H1 (cell line): Measurements from ENCODE around the gene ATG5. TPM values are rescaled to one million over a fixed set of nuclear protein-coding genes. Genes with fewer than 3 reads are reported as not detected.

ENCODE experiments used
- CTCF ChIA-PET: fragments of 300-600 bp; sonication (Branson Sonifier 250); formaldehyde crosslinking; loops from one replicate; lab custom pipeline; 2021; ENCODE audit not compliant: partially characterized antibody; lab: Charles Lee
- POLR2A ChIA-PET: fragments of 300-600 bp; sonication (Branson Sonifier 250); formaldehyde crosslinking; loops from one replicate; lab custom pipeline; 2021; ENCODE audit warnings: inconsistent platforms; ENCODE audit not compliant: partially characterized antibody; lab: Charles Lee
- DNase-seq, 2 experiments: peaks; one replicate each; pipeline versions ENCODE4 v3.0.0 to v3.0.0-alpha.2; 2010 to 2022; ENCODE audit warnings: low spot score in 2 of 2, low read depth in 1 of 2, mixed read lengths in 1 of 2
- FAIRE-seq: peaks from 2 replicates; lab custom pipeline; 2011; peaks lifted over from hg19 to GRCh38; lab: Jason Lieb, UNC
- H2AFZ ChIP-seq: 2 replicates; pipeline ENCODE4 v1.8.1; 2012; ENCODE audit warnings: low read length, inconsistent platforms
- H2AK5ac ChIP-seq: 2 replicates; pipeline ENCODE4 v1.6.1; 2013; ENCODE audit warnings: low read depth, low read length
- H2BK120ac ChIP-seq: replicated peaks from 2 replicates; pipeline ENCODE3; 2013; ENCODE audit warnings: low read depth, low read length, inconsistent platforms
- H2BK12ac ChIP-seq: 2 replicates; pipeline ENCODE4 v1.6.1; 2013; ENCODE audit warnings: low read depth, low read length
- H2BK15ac ChIP-seq: 2 replicates; pipeline ENCODE4 v1.6.1; 2013; ENCODE audit warnings: low read length
- H2BK20ac ChIP-seq: 2 replicates; pipeline ENCODE4 v1.6.1; 2013; ENCODE audit warnings: low read length
- H2BK5ac ChIP-seq: 2 replicates; pipeline ENCODE4 v1.6.1; 2013; ENCODE audit warnings: low read depth, low read length
- H3K14ac ChIP-seq: 2 replicates; pipeline ENCODE4 v1.6.1; 2013; ENCODE audit warnings: inconsistent platforms; ENCODE audit not compliant: insufficient read length
- H3K18ac ChIP-seq: 2 replicates; pipeline ENCODE4 v1.6.1; 2013; ENCODE audit warnings: low read length; ENCODE audit errors: extremely low read depth
- H3K23ac ChIP-seq: 2 replicates; pipeline ENCODE4 v1.6.1; 2013; ENCODE audit warnings: inconsistent platforms; ENCODE audit not compliant: insufficient read length
- H3K23me2 ChIP-seq: 2 replicates; pipeline ENCODE4 v1.6.1; 2013; ENCODE audit warnings: low read depth, low read length
- H3K27ac ChIP-seq: 2 replicates; pipeline ENCODE4 v1.6.1; 2011; ENCODE audit warnings: low read depth, low read length, inconsistent platforms
- H3K27me3 ChIP-seq, 4 experiments: replicated peaks in 1 of 4; 1 replicate in 1 of 4; 2 replicates in 3 of 4; pipeline versions ENCODE4 v1.6.1 to v1.8.1; 2011 to 2013; ENCODE audit warnings: low read length in 3 of 4, mild to moderate bottlenecking in 3 of 4, inconsistent platforms in 2 of 4, mixed read lengths in 2 of 4, moderate library complexity in 1 of 4; ENCODE audit not compliant: control insufficient read depth in 3 of 4, insufficient read depth in 3 of 4; ENCODE audit errors: extremely low read depth in 1 of 4
- H3K36me3 ChIP-seq, 4 experiments: 2 replicates each; pipeline versions ENCODE4 v1.6.1 to v1.8.1; 2011 to 2013; ENCODE audit warnings: mild to moderate bottlenecking in 4 of 4, low read length in 3 of 4, moderate library complexity in 2 of 4, control low read depth in 1 of 4, inconsistent platforms in 1 of 4; ENCODE audit not compliant: insufficient read depth in 4 of 4, control insufficient read depth in 2 of 4
- H3K4ac ChIP-seq: replicated peaks from 2 replicates; pipeline ENCODE3; 2013; ENCODE audit warnings: low read length, low read depth, mixed read lengths, inconsistent platforms; ENCODE audit not compliant: insufficient read length
- H3K4me1 ChIP-seq, 4 experiments: replicated peaks in 1 of 4; 1 replicate in 1 of 4; 2 replicates in 3 of 4; pipeline versions ENCODE4 v1.6.1 to v1.8.1; 2011 to 2013; ENCODE audit warnings: low read length in 3 of 4, inconsistent platforms in 2 of 4, mixed read lengths in 1 of 4; ENCODE audit not compliant: insufficient read depth in 4 of 4, control insufficient read depth in 3 of 4
- H3K4me2 ChIP-seq, 2 experiments: 2 replicates each; pipeline versions ENCODE4 v1.6.1 to v1.8.1; 2011 to 2013; ENCODE audit warnings: low read depth in 2 of 2, low read length in 2 of 2, control low read depth in 1 of 2, inconsistent platforms in 1 of 2, mild to moderate bottlenecking in 1 of 2; ENCODE audit not compliant: insufficient read depth in 1 of 2
- H3K4me3 ChIP-seq, 4 experiments: fragments of 200-600, 300-600 bp in 1 of 4; sonication (generic), shearing (Covaris generic), sonication (Bioruptor Twin) in 1 of 4; 2 replicates each; pipeline versions ENCODE4 v1.5.1 to v1.8.1; 2011 to 2016; ENCODE audit warnings: low read length in 4 of 4, low read depth in 3 of 4, control low read depth in 2 of 4, inconsistent platforms in 2 of 4, mild to moderate bottlenecking in 2 of 4, mixed read lengths in 1 of 4, moderate library complexity in 1 of 4; ENCODE audit not compliant: insufficient read depth in 2 of 4; ENCODE audit errors: extremely low read depth in 1 of 4
- H3K56ac ChIP-seq: replicated peaks from 2 replicates; pipeline ENCODE3; 2013; ENCODE audit warnings: low read depth, mild to moderate bottlenecking, mixed read lengths, low read length, inconsistent platforms; ENCODE audit not compliant: insufficient read length
- H3K79me1 ChIP-seq: 2 replicates; pipeline ENCODE4 v1.6.1; 2013; ENCODE audit warnings: low read depth, low read length, control low read depth
- H3K79me2 ChIP-seq, 2 experiments: 2 replicates each; pipeline versions ENCODE4 v1.6.1 to v1.8.1; 2012 to 2013; ENCODE audit warnings: low read length in 2 of 2, mild to moderate bottlenecking in 2 of 2, inconsistent platforms in 1 of 2; ENCODE audit not compliant: insufficient read depth in 2 of 2, control insufficient read depth in 1 of 2
- H3K9ac ChIP-seq, 4 experiments: replicated peaks in 1 of 4; 1 replicate in 1 of 4; 2 replicates in 3 of 4; pipeline versions ENCODE4 v1.6.1 to v1.8.1; 2011 to 2013; ENCODE audit warnings: low read depth in 3 of 4, low read length in 3 of 4, control low read depth in 2 of 4, mild to moderate bottlenecking in 2 of 4, moderate library complexity in 2 of 4, inconsistent platforms in 1 of 4; ENCODE audit errors: extremely low read depth in 1 of 4
- H3K9me3 ChIP-seq, 2 experiments: 2 replicates each; pipeline versions ENCODE4 v1.6.1 to v1.8.1; 2012 to 2013; ENCODE audit warnings: mild to moderate bottlenecking in 2 of 2, moderate library complexity in 2 of 2, control low read depth in 1 of 2, inconsistent platforms in 1 of 2, low read depth in 1 of 2, low read length in 1 of 2, mixed read lengths in 1 of 2; ENCODE audit not compliant: insufficient read depth in 2 of 2
- H4K20me1 ChIP-seq, 2 experiments: replicated peaks in 1 of 2; 2 replicates each; pipeline versions ENCODE3 to v1.8.1; 2011 to 2013; ENCODE audit warnings: inconsistent platforms in 2 of 2, low read length in 2 of 2, mild to moderate bottlenecking in 1 of 2; ENCODE audit not compliant: insufficient read depth in 2 of 2, control insufficient read depth in 1 of 2
- H4K5ac ChIP-seq: 2 replicates; pipeline ENCODE4 v1.6.1; 2013; ENCODE audit warnings: low read length, low read depth, mixed read lengths, inconsistent platforms; ENCODE audit not compliant: insufficient read length
- H4K8ac ChIP-seq: 2 replicates; pipeline ENCODE4 v1.8.0; 2013; ENCODE audit warnings: mild to moderate bottlenecking, moderate library complexity, low read length, inconsistent platforms; ENCODE audit not compliant: insufficient read depth; ENCODE audit errors: extremely low read depth
- H4K91ac ChIP-seq: replicated peaks from 2 replicates; pipeline ENCODE3; 2013; ENCODE audit warnings: low read length, mixed read lengths, inconsistent platforms; ENCODE audit not compliant: insufficient read length
- CTCF ChIP-seq, 3 experiments: IDR thresholded peaks; 1 replicate in 2 of 3; 2 replicates in 1 of 3; pipeline versions ENCODE4 v1.5.1 to v1.6.1; 2011; ENCODE audit warnings: low read length in 3 of 3, mild to moderate bottlenecking in 3 of 3, inconsistent platforms in 2 of 3, low read depth in 1 of 3, moderate library complexity in 1 of 3; ENCODE audit not compliant: insufficient read depth in 1 of 3; ENCODE audit errors: control extremely low read depth in 1 of 3
- GTF2F1 ChIP-seq: IDR thresholded peaks from 2 replicates; pipeline ENCODE4 v1.6.1; 2012; ENCODE audit warnings: low read depth, low read length, improper control_type of control experiment, borderline replicate concordance
- RAD21 ChIP-seq, 2 experiments: IDR thresholded peaks in 1 of 2; conservative IDR thresholded peaks in 1 of 2; 2 replicates each; pipeline ENCODE4 v1.6.1; 2011; ENCODE audit warnings: low read depth in 2 of 2, low read length in 2 of 2, improper control_type of control experiment in 1 of 2, inconsistent platforms in 1 of 2, mild to moderate bottlenecking in 1 of 2, moderate library complexity in 1 of 2
- WGBS, 2 experiments: shearing (Covaris generic) in 1 of 2; methylation state at CpG; one replicate each; pipeline versions ENCODE4 v1.1.6 to v1.1.7; 2013 to 2015; ENCODE audit warnings: low lambda C conversion rate in 2 of 2, mixed read lengths in 2 of 2, inconsistent platforms in 1 of 2, low coverage in 1 of 2, missing lambda C conversion rate in 1 of 2; ENCODE audit not compliant: insufficient replicate concordance in 2 of 2, insufficient coverage in 1 of 2, insufficient read length in 1 of 2; ENCODE audit errors: extremely low coverage in 1 of 2, missing lambda C conversion rate in 1 of 2; 5-methylcytosine and 5-hydroxymethylcytosine counted together
- polyA plus RNA-seq, 7 experiments: library from polyadenylated mRNA; depleted of rRNA in 3 of 7; stranded (reverse) in 5 of 7; unstranded in 2 of 7; fragments of >200 nt in 5 of 7; fragments of 200-250 nt in 2 of 7; gene quantifications; 1 replicate in 5 of 7; 2 replicates in 1 of 7; 4 replicates in 1 of 7; pipeline versions ENCODE4 v1.2.1 to v1.2.3, GENCODE V29; 2011 to 2013; ENCODE audit warnings: missing spikeins in 2 of 7, mixed read lengths in 2 of 7
- total RNA-seq: library from RNA; stranded (reverse); fragmentation: NEBNext Ultra II Directional; extraction: Animal tissue kit (Norgen Biotek cat#: 25700); gene quantifications from 2 replicates; pipeline ENCODE4 v1.2.1, GENCODE V29; 2021

The ATG5 gene
- total and polyA plus RNA-seq, 2 of the 8 experiments (the other 6 are each of a cell fraction or from before 2014, with no cell fraction given), result 18.2 to 39.0 TPM

DNA sequence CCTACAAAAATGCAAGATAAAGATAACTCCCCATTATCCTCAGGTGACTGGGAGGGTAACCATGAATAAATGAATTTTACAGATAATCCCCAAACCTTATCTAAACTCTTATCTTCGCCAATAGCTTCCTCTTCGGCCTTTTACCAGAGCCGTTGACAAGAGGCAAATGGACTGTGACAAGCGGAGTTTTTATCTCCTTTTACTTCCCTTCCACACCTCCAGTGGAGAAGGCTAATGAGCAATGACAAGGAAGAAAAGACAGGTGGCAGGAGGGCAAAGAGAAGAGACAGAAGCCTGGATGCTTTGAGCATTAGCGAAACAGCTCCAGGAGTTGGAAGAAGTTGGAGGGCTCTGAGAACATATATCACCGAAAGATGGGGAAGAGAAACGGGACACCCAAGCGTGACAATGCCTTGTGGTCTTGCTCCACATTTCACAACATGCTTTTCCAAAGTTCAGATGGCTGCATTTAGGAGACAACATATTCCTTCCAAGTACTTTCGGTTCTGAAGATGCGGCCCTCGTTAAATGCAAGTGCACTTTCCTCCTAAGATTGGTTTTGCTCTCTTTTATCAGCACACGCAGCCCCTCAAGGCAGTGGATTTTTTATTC lies 170.2 kb downstream of the ATG5 start:
- H2AK5ac ChIP-seq, result no peak overlapping the region
- H2AFZ ChIP-seq, result no peak overlapping the region; the same call in 1 of the 2 replicates
- no peak overlapping the region for H3K14ac ChIP-seq
- H2BK5ac ChIP-seq, result peak overlapping the region; percentile 4; the same call in 1 of the 2 replicates
- no peaks in the 10 kb centered on the region for H3K79me2 ChIP-seq
- H3K4ac ChIP-seq, result no peak overlapping the region
- H3K27ac ChIP-seq, result no peak overlapping the region
- WGBS, 2 experiments, result 94% methylated on average over 12 of the region's 12 CpGs; no CpG with 5 or more reads in 1 of the 2 experiments
- H3K27me3 ChIP-seq, result no peaks in the 10 kb centered on the region; a peak in 1 of 7 replicates
- ChIA-PET POLR2A (interaction anchor here (0.9 to 1.5 kb wide), 3 partner anchors 8 to 170 kb away, joined by 3 to 4 read pairs (median 3); partner anchors contain the start of gene ATG5), CTCF (interaction anchor here (0.8 to 5.3 kb wide), 15 partner anchors 8 to 320 kb away, joined by 3 to 38 read pairs (median 4); partner anchors contain the start of gene CRYBG1)
- H2BK20ac ChIP-seq, result peak overlapping the region; percentile 55; the same call in 1 of the 2 replicates
- H3K9me3 ChIP-seq, result no peaks in the 10 kb centered on the region
- no peak overlapping the region for H3K23ac ChIP-seq
- H3K23me2 ChIP-seq, result no peaks in the 10 kb centered on the region
- H3K36me3 ChIP-seq, result no peaks in the 10 kb centered on the region
- no peak overlapping the region for H2BK120ac ChIP-seq
- H2BK15ac ChIP-seq, result no peak overlapping the region
- H4K8ac ChIP-seq, result no peak overlapping the region
- peaks cover 0 to 5% (median under 1%) of the 10 kb centered on the region in 4 experiments; a peak in 1 of 7 replicates for H3K4me1 ChIP-seq
- TF ChIP-seq CTCF (IDR thresholded peaks at IDR 0.05; ENCODE audit: control extremely low read depth in 1 of 3, insufficient read depth in 1 of 3, low read depth in 1 of 3, low read length in 3 of 3), result peak in 1 of 3 experiments; percentile 32; a peak in 2 of 4 replicates
- peak; percentile 19 to 37; a peak in 3 of 4 replicates for TF ChIP-seq RAD21 (IDR thresholded peaks at IDR 0.05 in 1 of 2, conservative IDR thresholded peaks at IDR 0.05 in 1 of 2; ENCODE audit: low read depth in 2 of 2, low read length in 2 of 2)
- TF ChIP-seq GTF2F1, result no peak
- H3K4me3 ChIP-seq, result no peak overlapping the region
- no peak overlapping the region for H3K9ac ChIP-seq
- no peak overlapping the region for H3K4me2 ChIP-seq
- no peak overlapping the region for H3K56ac ChIP-seq
- DNase-seq, result no peak
- H3K79me1 ChIP-seq, result no peaks in the 10 kb centered on the region
- H4K20me1 ChIP-seq, result no peaks in the 10 kb centered on the region
- H4K91ac ChIP-seq, result no peak overlapping the region
- no peak overlapping the region for H3K18ac ChIP-seq
- no peak overlapping the region for H2BK12ac ChIP-seq
- no peak overlapping the region for H4K5ac ChIP-seq
- no peak for FAIRE-seq
